ENCODE results near the gene CCDC177.

CCDC177 gene

DNA sequence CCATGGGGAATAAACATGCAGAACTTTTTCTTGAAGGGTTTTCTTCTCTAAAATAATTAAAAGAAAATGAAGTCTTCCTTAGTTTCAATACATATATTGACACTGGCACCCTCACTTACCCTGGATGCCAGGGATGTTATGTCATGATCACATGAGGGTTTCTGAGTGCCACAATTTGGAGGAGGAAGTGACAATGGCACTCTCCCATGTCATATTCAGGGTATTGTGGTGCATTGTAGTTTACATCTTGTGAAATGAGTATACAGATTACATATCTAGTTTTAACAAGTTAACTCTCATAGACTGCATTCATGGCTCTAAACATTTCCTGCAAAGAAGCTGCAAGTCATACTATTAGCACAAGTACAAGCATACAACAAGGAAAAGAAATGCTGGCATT is 37.7 kb downstream of the CCDC177 start:
- no peaks in the 10 kb centered on the region for H3K27me3 ChIP-seq (ENCODE audit: control insufficient read depth in 2 of 2, insufficient read depth in 2 of 2, low read length in 2 of 2)
- H3K4me3 ChIP-seq (ENCODE audit: low read length in 2 of 2), result no peak overlapping the region
- peaks cover 0 to 13% of the 10 kb centered on the region in 2 donors for H3K4me1 ChIP-seq (ENCODE audit: control insufficient read depth in 2 of 2, insufficient read depth in 2 of 2, low read length in 2 of 2)
- H3K9me3 ChIP-seq (ENCODE audit: control insufficient read depth in 2 of 2, low read length in 2 of 2), result no peaks in the 10 kb centered on the region
- no peak overlapping the region for H3K9ac ChIP-seq (ENCODE audit: low read depth in 1 of 2, low read length in 2 of 2)
- H3K36me3 ChIP-seq (ENCODE audit: control insufficient read depth in 2 of 2, insufficient read depth in 2 of 2, low read length in 2 of 2), result no peaks in the 10 kb centered on the region
- H3K27ac ChIP-seq (ENCODE audit: low read depth in 2 of 2, low read length in 2 of 2), result no peak overlapping the region

DNA sequence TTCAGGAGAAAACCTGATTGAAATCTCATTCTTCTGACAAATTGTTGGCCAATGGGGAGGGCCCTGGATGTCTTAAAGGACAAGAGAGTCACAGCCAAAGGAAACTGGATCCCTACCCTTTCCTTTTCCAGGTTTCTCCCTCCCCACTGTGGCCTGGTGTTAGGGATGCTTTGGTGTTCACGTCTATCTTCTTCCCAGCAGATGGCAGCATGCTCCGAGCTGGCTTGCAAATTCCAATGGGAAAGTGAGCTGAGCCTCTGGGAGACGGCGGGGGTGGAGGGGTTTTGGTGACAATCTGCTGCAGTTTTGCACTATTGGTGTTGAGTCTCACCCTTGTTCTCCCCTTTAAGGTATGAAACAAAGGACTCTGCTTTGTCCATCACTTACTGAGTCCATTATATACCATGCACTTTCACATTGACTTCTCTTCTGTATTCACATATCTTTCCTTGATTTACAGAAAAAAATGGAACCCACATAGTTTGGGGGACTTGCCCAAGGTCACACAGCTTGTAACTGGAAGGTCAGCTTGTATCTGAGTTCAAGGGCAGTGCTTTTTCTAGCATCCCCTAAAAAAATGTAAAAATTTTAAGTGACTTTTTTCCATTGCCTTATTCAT is 39.3 kb downstream of the CCDC177 start:
- Histone ChIP-seq H3K9ac (ENCODE audit: low read depth in 1 of 2, low read length in 2 of 2) (no peak overlapping the region), H3K27me3 (ENCODE audit: control insufficient read depth in 2 of 2, insufficient read depth in 2 of 2, low read length in 2 of 2) (no peaks in the 10 kb centered on the region), H3K9me3 (ENCODE audit: control insufficient read depth in 2 of 2, low read length in 2 of 2) (no peaks in the 10 kb centered on the region), H3K36me3 (ENCODE audit: control insufficient read depth in 2 of 2, insufficient read depth in 2 of 2, low read length in 2 of 2) (no peaks in the 10 kb centered on the region), H3K4me3 (ENCODE audit: low read length in 2 of 2) (no peak overlapping the region), H3K4me1 (ENCODE audit: control insufficient read depth in 2 of 2, insufficient read depth in 2 of 2, low read length in 2 of 2) (peaks cover 0 to 10% of the 10 kb centered on the region in 2 donors), H3K27ac (ENCODE audit: low read depth in 2 of 2, low read length in 2 of 2) (no peak overlapping the region)

DNA sequence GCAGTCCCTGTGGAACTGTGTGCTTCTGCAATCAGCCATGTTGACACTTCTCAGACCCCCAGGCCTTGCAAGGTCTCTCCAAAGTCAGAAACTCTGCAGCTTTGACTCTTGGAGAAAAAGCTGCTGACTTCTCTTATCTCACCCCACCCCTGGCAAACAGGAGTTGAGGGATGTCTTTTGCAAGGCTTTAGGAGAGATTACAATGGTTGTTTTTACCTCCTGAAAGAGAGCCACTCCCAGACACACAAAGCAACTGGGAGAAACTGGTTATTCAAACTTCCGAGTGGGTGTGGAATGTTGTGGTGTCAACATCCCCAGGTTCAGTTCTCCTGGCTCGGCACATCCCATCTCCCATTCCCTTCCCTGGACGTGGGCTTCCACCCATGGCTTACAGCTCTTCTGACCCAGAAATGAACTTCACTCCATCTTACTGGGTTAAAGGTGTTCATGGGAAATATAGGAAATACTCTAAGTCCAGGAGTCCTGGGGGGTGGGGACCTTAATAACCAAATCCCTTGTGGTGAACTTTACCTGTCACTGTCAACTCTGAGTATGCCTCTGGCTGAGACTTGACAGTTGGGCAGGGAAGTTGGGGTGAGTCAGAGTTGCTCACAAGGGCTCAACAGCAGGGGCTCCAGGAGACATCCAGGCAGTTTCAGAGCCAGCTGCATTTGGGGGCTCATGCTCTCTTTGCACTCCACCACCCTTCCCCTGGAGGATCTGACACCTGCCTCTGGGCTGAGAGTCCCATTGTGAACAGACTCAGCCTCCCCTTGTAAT is 41.9 kb downstream of the CCDC177 start:
- Histone ChIP-seq H3K27me3 (ENCODE audit: control insufficient read depth in 2 of 2, insufficient read depth in 2 of 2, low read length in 2 of 2) (no peaks in the 10 kb centered on the region), H3K4me1 (ENCODE audit: control insufficient read depth in 2 of 2, insufficient read depth in 2 of 2, low read length in 2 of 2) (peaks cover 0 to 10% of the 10 kb centered on the region in 2 donors), H3K9me3 (ENCODE audit: control insufficient read depth in 2 of 2, low read length in 2 of 2) (no peaks in the 10 kb centered on the region), H3K4me3 (ENCODE audit: low read length in 2 of 2) (no peak overlapping the region), H3K27ac (ENCODE audit: low read depth in 2 of 2, low read length in 2 of 2) (peak overlapping the region; percentile 23 to 35), H3K9ac (ENCODE audit: low read depth in 1 of 2, low read length in 2 of 2) (no peak overlapping the region), H3K36me3 (ENCODE audit: control insufficient read depth in 2 of 2, insufficient read depth in 2 of 2, low read length in 2 of 2) (no peaks in the 10 kb centered on the region)

DNA sequence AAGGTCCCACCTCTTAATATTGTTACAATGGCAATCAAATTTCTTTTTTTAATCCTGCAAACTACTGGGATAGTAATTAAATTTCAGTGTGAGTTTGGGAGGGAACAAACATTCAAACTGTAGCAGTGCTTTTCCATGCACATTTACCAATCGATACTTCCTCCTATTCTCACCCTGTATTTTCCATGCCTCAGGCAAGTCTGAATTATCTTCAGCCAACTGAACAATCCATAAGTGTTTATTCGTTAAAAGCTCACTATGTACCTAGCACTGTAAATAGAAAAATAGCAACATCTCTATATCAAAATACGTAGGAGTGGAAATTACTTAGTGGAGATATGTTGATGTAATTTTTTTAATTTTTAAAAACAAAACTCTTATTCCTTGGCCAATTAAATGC is 43.5 kb downstream of the CCDC177 start:
- Histone ChIP-seq H3K36me3 (ENCODE audit: control insufficient read depth in 2 of 2, insufficient read depth in 2 of 2, low read length in 2 of 2) (no peaks in the 10 kb centered on the region), H3K27ac (ENCODE audit: low read depth in 2 of 2, low read length in 2 of 2) (no peak overlapping the region), H3K9me3 (ENCODE audit: control insufficient read depth in 2 of 2, low read length in 2 of 2) (no peaks in the 10 kb centered on the region), H3K4me3 (ENCODE audit: low read length in 2 of 2) (no peak overlapping the region), H3K9ac (ENCODE audit: low read depth in 1 of 2, low read length in 2 of 2) (no peak overlapping the region), H3K27me3 (ENCODE audit: control insufficient read depth in 2 of 2, insufficient read depth in 2 of 2, low read length in 2 of 2) (no peaks in the 10 kb centered on the region), H3K4me1 (ENCODE audit: control insufficient read depth in 2 of 2, insufficient read depth in 2 of 2, low read length in 2 of 2) (peaks cover 0 to 10% of the 10 kb centered on the region in 2 donors)

DNA sequence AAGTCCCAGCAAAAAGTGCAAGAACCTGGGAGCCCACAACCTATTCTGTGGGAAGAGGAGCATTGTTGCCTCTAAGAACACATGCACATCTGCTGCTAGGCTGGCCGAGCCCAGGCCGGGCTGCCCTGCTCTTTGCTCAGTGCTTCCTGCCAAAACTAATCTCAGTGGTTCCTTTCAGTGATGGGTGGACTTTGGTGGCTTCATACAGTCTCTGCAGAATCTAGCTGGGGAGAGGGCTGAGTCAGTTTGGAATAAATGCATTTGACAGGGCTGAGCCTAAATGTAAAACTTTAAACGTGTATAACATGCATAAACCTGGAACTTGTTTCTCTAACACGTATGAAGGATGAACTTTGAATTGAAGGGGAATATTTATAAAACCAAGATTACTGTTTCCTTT is 44.6 kb downstream of the CCDC177 start:
- H3K9ac ChIP-seq (ENCODE audit: low read depth in 1 of 2, low read length in 2 of 2), result no peak overlapping the region
- H3K9me3 ChIP-seq (ENCODE audit: control insufficient read depth in 2 of 2, low read length in 2 of 2), result no peaks in the 10 kb centered on the region
- H3K4me1 ChIP-seq (ENCODE audit: control insufficient read depth in 2 of 2, insufficient read depth in 2 of 2, low read length in 2 of 2), result peaks cover 0 to 10% of the 10 kb centered on the region in 2 donors
- H3K27me3 ChIP-seq (ENCODE audit: control insufficient read depth in 2 of 2, insufficient read depth in 2 of 2, low read length in 2 of 2), result no peaks in the 10 kb centered on the region
- no peak overlapping the region for H3K4me3 ChIP-seq (ENCODE audit: low read length in 2 of 2)
- no peaks in the 10 kb centered on the region for H3K36me3 ChIP-seq (ENCODE audit: control insufficient read depth in 2 of 2, insufficient read depth in 2 of 2, low read length in 2 of 2)
- no peak overlapping the region for H3K27ac ChIP-seq (ENCODE audit: low read depth in 2 of 2, low read length in 2 of 2)

DNA sequence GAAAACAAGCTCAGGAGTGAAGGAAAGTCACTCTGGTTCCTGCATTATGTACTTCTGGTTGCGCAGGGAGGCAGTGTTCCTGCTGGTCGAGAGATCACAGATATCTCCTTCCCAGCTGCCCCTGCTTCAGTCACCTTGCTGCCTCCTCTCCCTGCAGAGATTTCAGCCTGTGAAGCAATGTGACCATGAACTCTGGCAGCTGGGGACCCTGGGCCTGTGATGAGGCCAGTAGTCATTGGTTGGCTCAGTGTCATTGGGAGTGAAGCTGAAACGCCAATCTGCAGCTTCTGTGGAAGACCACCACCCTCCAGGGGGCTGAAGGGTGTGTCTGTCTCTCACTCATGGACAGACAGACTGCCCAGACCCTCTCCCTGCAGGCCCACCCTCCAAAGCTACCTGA is 45.1 kb downstream of the CCDC177 start:
- Histone ChIP-seq H3K9ac (ENCODE audit: low read depth in 1 of 2, low read length in 2 of 2) (no peak overlapping the region), H3K27ac (ENCODE audit: low read depth in 2 of 2, low read length in 2 of 2) (no peak overlapping the region), H3K9me3 (ENCODE audit: control insufficient read depth in 2 of 2, low read length in 2 of 2) (no peaks in the 10 kb centered on the region), H3K36me3 (ENCODE audit: control insufficient read depth in 2 of 2, insufficient read depth in 2 of 2, low read length in 2 of 2) (no peaks in the 10 kb centered on the region), H3K4me3 (ENCODE audit: low read length in 2 of 2) (no peak overlapping the region), H3K27me3 (ENCODE audit: control insufficient read depth in 2 of 2, insufficient read depth in 2 of 2, low read length in 2 of 2) (no peaks in the 10 kb centered on the region), H3K4me1 (ENCODE audit: control insufficient read depth in 2 of 2, insufficient read depth in 2 of 2, low read length in 2 of 2) (peaks cover 0 to 10% of the 10 kb centered on the region in 2 donors)

DNA sequence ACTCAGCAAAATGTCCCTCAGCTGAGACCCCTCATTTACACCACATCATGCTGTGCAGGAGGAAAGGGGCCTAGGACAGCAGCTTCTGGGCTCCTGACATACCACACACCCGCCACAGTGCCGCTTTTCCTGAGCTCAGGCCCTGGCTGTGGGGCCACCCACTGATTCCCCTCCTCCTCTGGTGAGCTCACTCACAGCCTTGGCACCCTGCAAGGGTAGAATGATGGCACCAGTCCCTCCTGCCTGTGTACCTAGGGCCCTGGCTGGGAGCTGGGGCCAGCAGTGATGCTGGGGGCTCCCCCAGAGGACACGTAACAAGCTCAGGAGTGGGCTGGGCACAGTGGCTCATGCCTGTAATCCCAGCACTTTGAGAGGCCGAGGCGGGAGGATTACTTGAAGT is 45.7 kb downstream of the CCDC177 start:
- Histone ChIP-seq H3K4me1 (ENCODE audit: control insufficient read depth in 2 of 2, insufficient read depth in 2 of 2, low read length in 2 of 2) (peaks cover 0 to 10% of the 10 kb centered on the region in 2 donors), H3K36me3 (ENCODE audit: control insufficient read depth in 2 of 2, insufficient read depth in 2 of 2, low read length in 2 of 2) (no peaks in the 10 kb centered on the region), H3K9ac (ENCODE audit: low read depth in 1 of 2, low read length in 2 of 2) (no peak overlapping the region), H3K27me3 (ENCODE audit: control insufficient read depth in 2 of 2, insufficient read depth in 2 of 2, low read length in 2 of 2) (no peaks in the 10 kb centered on the region), H3K27ac (ENCODE audit: low read depth in 2 of 2, low read length in 2 of 2) (no peak overlapping the region), H3K4me3 (ENCODE audit: low read length in 2 of 2) (no peak overlapping the region), H3K9me3 (ENCODE audit: control insufficient read depth in 2 of 2, low read length in 2 of 2) (no peaks in the 10 kb centered on the region)

DNA sequence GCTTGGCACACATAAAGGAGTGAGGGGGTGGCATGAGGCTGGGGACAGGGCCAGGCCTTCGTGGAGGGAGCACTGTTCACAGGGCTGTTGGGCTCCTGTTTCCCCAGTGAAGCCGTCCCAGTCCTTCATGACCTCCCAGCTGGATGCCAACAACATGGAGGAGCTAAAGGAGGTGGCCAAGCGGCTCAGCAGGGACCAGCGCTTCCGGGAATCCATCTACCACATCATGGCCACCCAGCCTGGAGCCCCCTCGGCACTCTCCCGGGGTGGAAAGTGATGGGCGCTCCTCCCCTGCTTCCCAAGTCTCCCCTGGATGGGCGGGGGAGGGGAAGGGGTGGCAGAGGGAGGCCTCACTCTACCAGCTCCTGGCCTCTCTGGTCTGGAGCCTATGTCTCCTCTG is 46.5 kb downstream of the CCDC177 start:
- H3K9ac ChIP-seq (ENCODE audit: low read depth in 1 of 2, low read length in 2 of 2), result no peak overlapping the region
- no peak overlapping the region for H3K4me3 ChIP-seq (ENCODE audit: low read length in 2 of 2)
- no peaks in the 10 kb centered on the region for H3K27me3 ChIP-seq (ENCODE audit: control insufficient read depth in 2 of 2, insufficient read depth in 2 of 2, low read length in 2 of 2)
- H3K36me3 ChIP-seq (ENCODE audit: control insufficient read depth in 2 of 2, insufficient read depth in 2 of 2, low read length in 2 of 2), result no peaks in the 10 kb centered on the region
- H3K27ac ChIP-seq (ENCODE audit: low read depth in 2 of 2, low read length in 2 of 2), result no peak overlapping the region
- peaks cover 0 to 9% of the 10 kb centered on the region in 2 donors for H3K4me1 ChIP-seq (ENCODE audit: control insufficient read depth in 2 of 2, insufficient read depth in 2 of 2, low read length in 2 of 2)
- H3K9me3 ChIP-seq (ENCODE audit: control insufficient read depth in 2 of 2, low read length in 2 of 2), result no peaks in the 10 kb centered on the region

DNA sequence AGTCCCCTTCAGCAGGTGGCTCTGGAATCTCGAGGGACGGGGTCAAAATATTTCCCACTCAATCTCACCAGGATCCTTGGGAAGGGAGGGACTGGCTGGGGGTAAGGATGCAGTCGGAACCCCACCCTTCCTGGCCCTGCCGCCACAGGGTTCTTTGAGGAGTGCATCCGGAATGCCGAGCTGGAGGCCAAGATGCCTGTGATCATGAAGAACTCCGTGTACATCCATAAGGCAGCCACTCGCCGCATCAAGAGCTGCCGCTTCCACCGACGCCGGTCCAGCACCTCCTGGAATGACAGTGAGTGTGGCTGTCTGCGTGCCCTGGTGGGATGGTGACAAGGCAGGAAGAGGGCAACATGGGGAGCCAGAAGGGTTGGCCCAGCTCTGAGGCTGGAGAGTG is 47.0 kb downstream of the CCDC177 start:
- no peaks in the 10 kb centered on the region for H3K36me3 ChIP-seq (ENCODE audit: control insufficient read depth in 2 of 2, insufficient read depth in 2 of 2, low read length in 2 of 2)
- no peak overlapping the region for H3K9ac ChIP-seq (ENCODE audit: low read depth in 1 of 2, low read length in 2 of 2)
- no peaks in the 10 kb centered on the region for H3K9me3 ChIP-seq (ENCODE audit: control insufficient read depth in 2 of 2, low read length in 2 of 2)
- H3K4me3 ChIP-seq (ENCODE audit: low read length in 2 of 2), result no peak overlapping the region
- no peak overlapping the region for H3K27ac ChIP-seq (ENCODE audit: low read depth in 2 of 2, low read length in 2 of 2)
- H3K4me1 ChIP-seq (ENCODE audit: control insufficient read depth in 2 of 2, insufficient read depth in 2 of 2, low read length in 2 of 2), result peaks cover 0 to 5% of the 10 kb centered on the region in 2 donors
- no peaks in the 10 kb centered on the region for H3K27me3 ChIP-seq (ENCODE audit: control insufficient read depth in 2 of 2, insufficient read depth in 2 of 2, low read length in 2 of 2)

DNA sequence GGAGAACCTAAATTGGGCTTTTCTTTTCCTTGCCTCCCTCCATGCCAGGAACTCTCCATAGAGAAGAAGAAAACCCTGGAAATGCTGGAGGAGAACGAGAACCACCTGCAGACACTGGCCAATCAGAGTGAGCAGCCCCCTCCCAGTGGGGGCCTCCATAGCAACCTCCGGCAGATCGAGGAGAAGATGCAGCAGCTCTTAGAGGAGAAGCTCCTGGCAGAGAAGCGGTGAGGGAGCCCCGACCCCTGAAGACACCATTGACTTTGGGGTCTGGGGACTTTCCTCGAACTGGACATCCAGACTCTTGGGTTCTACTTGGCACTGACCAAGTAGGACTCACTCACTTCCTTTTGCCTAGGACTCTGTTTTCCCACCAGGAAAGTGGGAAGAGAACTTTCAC is 48.8 kb downstream of the CCDC177 start:
- Histone ChIP-seq H3K9ac (ENCODE audit: low read depth in 1 of 2, low read length in 2 of 2) (no peak overlapping the region), H3K4me3 (ENCODE audit: low read length in 2 of 2) (no peak overlapping the region), H3K36me3 (ENCODE audit: control insufficient read depth in 2 of 2, insufficient read depth in 2 of 2, low read length in 2 of 2) (no peaks in the 10 kb centered on the region)

More for the DNA sequence above, 48.8 kb downstream of the CCDC177 start:
- Histone ChIP-seq H3K27ac (ENCODE audit: low read depth in 2 of 2, low read length in 2 of 2) (no peak overlapping the region), H3K27me3 (ENCODE audit: control insufficient read depth in 2 of 2, insufficient read depth in 2 of 2, low read length in 2 of 2) (peaks cover 0 to 2% of the 10 kb centered on the region in 2 donors), H3K9me3 (ENCODE audit: control insufficient read depth in 2 of 2, low read length in 2 of 2) (no peaks in the 10 kb centered on the region), H3K4me1 (ENCODE audit: control insufficient read depth in 2 of 2, insufficient read depth in 2 of 2, low read length in 2 of 2) (no peaks in the 10 kb centered on the region)

Measured in mucosa of rectum (tissue), 2 donors.